GM23338 (cell line): ENCODE measurements around the gene SLC4A5.

Experiments used
- CREB1 ChIP-seq: fragments of 250-450 bp; sonication (Bioruptor Pico); IDR thresholded peaks from 2 replicates; pipeline ENCODE4 v1.5.0; 2020; ENCODE audit warnings: low read depth, mild to moderate bottlenecking, moderate library complexity
- CTCF ChIP-seq, 2 experiments: fragments of 200-600 bp in 1 of 2; sonication (generic) in 1 of 2; conservative IDR thresholded peaks; 2 replicates each; pipeline versions ENCODE4 v1.5.1 to v1.6.1; 2016 to 2017; ENCODE audit warnings: antibody characterized with exemption in 2 of 2, low read depth in 2 of 2, mild to moderate bottlenecking in 2 of 2, moderate library complexity in 1 of 2
- ETS1 ChIP-seq: IDR thresholded peaks from 2 replicates; pipeline ENCODE4 v1.6.1; 2016; ENCODE audit warnings: antibody characterized with exemption
- EZH2 ChIP-seq: fragments of 200-600 bp; sonication (generic); IDR thresholded peaks from one replicate; pipeline ENCODE4 v1.8.0; 2017; ENCODE audit warnings: antibody characterized with exemption, mild to moderate bottlenecking, low read depth; ENCODE audit not compliant: unreplicated experiment
- NANOG ChIP-seq: IDR thresholded peaks from 2 replicates; pipeline ENCODE4 v1.6.1; 2016; ENCODE audit warnings: antibody characterized with exemption, borderline replicate concordance
- POLR2AphosphoS5 ChIP-seq: IDR thresholded peaks from 2 replicates; pipeline ENCODE4 v1.6.1; 2016; ENCODE audit warnings: antibody characterized with exemption, low read depth

- no peak for TF ChIP-seq CTCF (conservative IDR thresholded peaks at IDR 0.05; ENCODE audit: low read depth in 2 of 2)
- TF ChIP-seq POLR2AphosphoS5 = no peak
- no peak for TF ChIP-seq EZH2
- TF ChIP-seq CREB1 (CRISPR knock-in tag) = no peak
- TF ChIP-seq ETS1 = no peak
- TF ChIP-seq NANOG = no peak
Measured at GRCh38 chr2:74387346-74387745, 44.1 kb upstream of the SLC4A5 start.
